Stimulated activated CD4-positive, alpha-beta T cell treated with anti-CD3 and anti-CD28 coated beads, Interleukin-4, amount 100 ng/mL, for 24 hours (primary cell): ENCODE data around the gene OBP2B.

Experiments used
- DNase-seq: peaks from one replicate; pipeline ENCODE4 v3.0.0-alpha.2; 2020

OBP2B gene

DNA sequence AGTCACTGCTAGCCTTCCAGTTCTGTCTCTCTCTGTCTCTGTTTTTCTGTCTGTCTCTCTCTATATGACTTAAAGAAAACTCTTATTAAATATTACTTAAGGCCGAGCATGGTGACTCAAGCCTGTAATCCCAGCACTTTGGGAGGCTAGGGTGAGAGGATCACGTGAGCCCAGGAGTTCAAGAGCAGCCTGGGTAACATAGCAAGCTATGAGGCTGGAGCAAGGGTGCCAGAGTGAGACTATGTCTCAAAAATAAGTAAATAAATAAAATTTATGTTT, 43.7 kb downstream of the OBP2B start:
- DNase-seq, result no peak

- DNase-seq, result no peak
These were observed 44.9 kb downstream of the OBP2B start for GRCh38 chr9:133164191-133164590.

DNA sequence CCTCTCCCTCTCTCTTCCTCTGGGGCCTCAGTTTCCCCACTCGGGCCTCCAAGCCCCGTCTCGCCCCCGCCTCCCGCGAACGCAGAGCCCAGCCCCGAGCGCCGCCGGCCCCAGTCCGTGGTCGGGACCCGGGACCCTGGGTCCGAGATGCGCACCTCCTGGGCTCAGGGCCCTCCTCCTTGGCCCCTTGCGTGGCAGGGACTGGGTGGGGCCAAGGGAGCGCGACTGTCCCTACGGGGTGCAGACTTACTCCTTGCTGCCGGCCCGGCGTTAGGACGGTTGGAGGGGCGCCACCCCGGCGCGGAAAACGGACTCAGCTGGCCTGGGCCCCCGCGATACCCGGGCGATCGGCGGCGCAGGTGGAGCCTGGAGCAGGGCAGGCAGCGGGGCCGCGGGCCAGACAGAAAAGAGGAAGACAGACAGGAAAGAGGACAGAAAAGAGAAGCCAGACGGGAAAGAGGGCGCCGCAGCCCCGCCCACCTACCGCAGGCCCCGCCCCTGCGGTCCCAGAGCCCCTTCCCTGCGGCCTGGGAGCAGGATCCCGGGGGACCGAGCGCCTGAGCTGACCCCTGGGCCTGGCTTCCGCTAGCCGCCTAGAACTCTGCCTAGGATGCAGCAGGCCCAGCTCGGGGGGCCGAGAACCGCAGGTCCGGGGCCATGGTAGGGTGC, 45.4 kb downstream of the OBP2B start, which contains the start of gene GBGT1:
Gene GBGT1 (minus strand): TSS at position 411 of the 669 bp plus-strand sequence. CDS start 1,502 bp downstream, outside the sequence.
- no peak for DNase-seq

GRCh38 chr9:133162861-133163503, 46.1 kb downstream of the OBP2B start:
- DNase-seq, result no peak

GRCh38 chr9:133161547-133161950, 47.5 kb downstream of the OBP2B start:
- no peak for DNase-seq

DNA sequence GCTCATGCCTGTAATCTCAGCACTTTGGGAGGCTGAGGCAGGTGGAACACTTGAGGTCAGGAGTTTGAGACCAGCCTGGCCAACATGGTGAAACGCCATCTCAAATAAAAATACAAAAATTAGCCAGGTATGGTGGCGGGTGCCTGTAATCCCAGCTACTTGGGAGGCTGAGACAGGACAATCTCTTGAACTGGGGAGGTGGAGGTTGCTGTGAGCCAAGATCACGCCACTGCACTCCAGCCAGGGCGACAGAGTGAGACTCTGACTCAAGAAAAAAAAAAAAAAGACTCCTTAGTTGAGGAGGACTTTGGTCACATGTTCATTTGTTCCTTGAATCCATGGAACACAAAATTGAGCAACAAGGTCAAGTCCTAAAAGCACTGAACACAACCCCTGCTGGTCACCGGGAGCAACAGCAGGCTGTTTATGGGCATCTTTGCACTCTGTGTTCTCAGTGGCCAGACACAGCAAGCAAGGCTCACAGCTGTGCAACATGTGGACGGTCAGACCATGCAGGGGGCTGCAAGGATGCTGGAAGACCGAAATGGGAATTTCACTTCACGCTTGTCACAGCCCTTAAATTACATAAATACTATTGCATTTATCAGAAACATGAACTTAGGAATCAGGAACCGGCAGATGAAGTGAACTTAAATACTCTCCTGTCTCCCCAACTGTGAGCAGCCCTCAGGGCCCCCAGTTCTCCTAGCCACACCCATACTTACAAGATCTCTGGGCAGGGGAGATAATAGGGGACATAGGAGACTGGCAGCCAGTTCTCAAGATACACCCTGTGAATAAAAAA, 48.1 kb downstream of the OBP2B start:
- peak; percentile 49 for DNase-seq

DNA sequence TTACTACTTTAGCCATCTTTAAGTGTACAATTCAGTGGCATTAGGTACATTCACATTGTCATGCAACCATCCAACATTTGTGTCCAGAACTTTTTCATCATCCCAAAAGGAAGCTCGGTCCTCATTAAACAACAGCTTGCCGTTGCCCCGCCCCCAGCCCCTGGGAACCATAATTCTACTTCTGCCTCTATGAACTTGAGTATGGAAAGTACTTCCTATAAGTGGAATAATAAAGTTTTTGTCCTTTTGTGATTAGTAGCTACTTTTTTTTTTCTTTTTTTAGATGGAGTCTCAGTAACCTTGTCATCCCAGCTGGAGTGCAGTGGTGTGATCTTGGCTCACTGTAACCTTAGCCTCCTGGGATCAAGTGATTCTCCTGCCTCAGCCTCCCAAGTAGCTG, 50.4 kb downstream of the OBP2B start:
- no peak for DNase-seq
